Activated CD4-positive, alpha-beta T cell treated with anti-CD3 and anti-CD28 coated beads, Interleukin-2, amount 50 U/mL, for 4 hours (primary cell): ENCODE measurements around the gene ASB11.
A peak's percentile ranks its signal among the peaks of the same experiment; 100 is the strongest.
"Not testable (repeated sequence)": the region's sequence is repeated elsewhere in the genome, so short reads cannot be mapped to it uniquely, and the experiment has no call there.

Experiments used
- DNase-seq, 2 experiments: peaks; one replicate each; pipeline ENCODE4 v3.0.0-alpha.2; 2020

The ASB11 gene

DNA sequence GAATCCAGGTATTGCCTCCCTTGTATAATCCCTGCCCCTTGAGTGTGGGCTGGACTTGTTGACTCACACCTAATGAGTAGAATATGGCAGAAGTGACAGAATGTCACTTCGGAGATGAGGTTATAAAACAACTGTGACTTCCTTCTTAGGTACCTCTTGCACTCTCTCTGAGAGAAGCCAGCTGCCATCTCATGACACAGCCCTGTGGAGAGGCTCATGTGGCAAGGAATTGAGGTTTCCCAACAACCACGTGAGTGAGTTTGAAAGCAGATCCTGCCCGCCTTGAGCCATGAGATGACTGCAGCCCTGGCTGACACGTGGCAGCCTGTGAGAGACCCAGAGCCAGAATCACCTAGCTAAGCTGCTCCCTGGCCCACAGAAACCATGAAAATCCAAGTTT is 13.5 kb downstream of the ASB11 start:
- DNase-seq = no peak

DNA sequence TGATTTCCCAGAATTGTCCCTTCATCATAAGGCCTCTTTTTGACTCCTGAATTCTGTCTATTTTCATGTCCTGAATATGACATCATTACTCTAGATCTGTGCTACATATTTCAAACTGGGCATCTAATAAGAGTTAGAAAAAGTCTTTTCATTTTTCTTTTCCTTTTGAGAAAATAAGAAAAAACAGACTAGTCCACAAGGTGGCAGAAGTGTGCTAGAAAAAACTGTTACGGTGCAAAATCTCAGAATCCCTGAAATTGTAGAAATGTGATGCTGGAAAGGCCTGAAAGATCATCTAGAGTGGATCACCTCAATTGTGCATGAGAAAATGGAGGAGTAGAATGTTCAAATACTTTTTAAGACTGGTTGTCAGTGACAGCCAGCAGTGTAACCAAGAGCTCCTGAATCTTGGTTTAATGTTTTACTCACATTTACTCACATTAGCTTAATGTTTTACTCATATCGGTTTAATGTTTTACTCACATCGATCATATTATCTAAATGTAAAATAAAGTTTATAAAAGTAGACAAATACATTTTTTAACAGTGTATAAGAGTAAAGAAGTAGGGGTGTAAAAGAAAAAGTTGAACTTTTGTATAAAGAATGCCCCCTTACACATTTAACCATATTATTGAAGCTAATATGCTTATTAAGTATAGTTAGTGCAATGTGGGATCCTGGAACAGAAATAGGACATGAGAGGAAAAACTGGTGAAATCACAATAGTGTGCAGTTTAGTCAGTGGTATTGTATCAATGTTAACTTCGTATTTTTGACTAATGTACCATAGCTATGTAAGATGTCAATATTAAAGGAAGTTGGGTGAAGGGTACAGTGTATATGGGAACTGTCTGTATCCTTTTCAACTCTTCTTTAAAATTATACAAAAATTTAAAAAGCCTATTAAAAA is 15.2 kb downstream of the ASB11 start:
- DNase-seq = no peak

DNA sequence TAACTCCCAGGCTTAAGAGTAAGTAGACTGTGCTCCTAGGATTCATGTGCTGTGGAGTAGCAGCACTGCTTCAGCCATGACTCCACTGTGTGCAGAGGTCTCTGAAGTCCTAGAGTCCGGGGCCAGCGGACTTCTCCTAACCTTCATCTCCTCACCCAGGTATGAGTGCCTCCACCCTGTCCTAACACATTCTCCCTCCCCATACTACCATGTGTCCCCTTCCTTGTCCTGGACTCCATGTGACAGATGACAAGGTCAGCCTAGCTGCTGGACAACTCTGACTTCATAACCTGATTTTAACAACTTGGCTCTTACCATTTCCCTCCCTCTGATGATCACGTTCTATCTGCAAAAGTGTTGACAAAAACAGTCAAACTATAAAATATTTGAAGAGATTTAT is 16.7 kb downstream of the ASB11 start:
- no peak for DNase-seq

DNA sequence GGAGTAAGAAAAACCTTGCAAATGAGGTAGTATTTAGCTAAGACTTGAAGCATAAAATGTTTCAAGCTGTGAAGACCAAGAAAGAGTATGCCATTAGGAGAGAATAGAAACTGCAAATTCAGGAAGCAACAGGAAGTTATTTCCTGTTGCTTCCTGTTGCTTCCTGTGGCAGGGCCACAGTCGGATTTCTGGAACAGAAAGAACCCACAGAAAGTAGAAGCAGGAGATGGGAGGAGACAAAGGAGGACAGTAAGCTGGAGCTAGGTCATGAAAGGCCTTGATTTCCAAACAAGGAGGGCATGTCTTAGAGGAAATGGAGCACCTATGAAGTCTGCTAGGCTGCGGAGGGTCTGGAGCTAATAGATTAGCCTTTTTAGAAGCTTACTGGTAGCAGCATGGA is 17.2 kb downstream of the ASB11 start:
- DNase-seq = no peak

DNA sequence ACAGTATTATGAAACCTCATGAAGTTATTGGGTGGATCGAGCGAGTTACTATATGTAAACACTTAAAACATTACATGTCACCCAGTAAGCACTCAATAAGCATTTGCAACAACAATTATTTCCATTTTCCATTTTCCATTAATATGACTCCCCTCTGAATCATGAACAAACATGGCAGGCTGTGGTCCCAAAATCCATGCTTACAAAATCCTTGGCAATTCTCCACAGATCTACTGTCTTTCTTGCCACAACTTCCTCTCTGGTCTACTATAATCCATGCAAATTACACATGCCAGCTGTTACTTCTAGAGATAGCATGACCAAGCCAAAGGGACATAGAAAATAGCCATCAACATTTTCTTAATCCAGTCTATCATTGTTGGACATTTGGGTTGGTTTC is 22.0 kb downstream of the ASB11 start:
- DNase-seq = no peak

DNA sequence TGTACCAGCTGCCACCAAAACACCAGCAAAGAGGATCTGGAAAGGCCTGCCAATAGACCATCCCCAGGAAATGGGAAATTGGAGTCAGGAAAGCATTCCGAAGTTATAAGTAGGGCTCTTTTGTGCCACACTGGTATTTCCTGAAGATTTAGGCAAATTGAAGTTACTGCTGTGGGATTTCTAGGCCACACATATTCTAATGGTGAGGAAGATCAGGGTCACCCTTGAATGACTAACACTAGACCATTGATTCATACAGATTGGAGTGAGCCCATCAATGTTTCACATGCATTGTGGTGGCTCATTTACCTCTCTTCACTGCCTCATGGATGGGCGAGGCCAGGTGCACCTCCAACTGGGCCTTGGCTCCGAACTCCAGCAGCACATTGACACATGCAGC is 22.6 kb downstream of the ASB11 start:
- DNase-seq = no peak

DNA sequence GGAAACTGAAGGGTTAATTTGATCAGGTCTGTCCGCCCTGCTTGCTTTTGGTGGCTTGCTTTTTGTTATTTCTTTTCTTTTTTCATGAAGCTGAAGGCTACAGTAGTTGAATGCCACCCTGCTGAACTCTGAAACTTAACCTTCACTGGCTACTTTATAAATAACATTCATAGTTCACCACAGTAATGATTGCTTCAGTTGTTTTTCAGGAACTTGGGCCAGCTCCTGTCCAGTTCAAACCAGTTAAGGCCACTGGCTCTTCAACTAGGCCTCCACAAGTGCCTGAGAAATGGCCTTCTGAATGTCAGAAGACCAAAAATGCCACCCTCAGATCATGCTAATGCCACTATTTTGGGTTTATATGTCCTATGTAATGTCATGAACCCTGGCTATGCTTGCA is 37.8 kb downstream of the ASB11 start:
- no peak for DNase-seq

DNA sequence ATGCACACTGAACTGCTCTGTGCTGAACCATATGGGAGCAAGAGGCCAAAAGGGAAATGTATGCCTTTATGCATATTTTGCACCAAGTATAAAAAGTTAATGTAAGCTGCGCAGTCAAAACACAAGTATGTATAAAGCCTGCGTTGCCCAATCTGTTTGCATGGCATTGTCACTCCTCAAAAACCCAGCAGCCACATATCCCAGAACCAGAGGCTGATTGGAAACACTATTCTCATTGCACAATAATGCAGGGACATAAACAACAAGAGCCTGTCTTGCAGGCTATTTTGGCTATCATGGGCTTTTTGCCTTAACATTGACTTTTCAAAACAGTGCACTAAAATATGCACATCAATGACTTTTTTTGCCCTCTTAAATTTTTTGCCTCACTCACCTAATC is 40.5 kb downstream of the ASB11 start:
- no peak for DNase-seq

DNA sequence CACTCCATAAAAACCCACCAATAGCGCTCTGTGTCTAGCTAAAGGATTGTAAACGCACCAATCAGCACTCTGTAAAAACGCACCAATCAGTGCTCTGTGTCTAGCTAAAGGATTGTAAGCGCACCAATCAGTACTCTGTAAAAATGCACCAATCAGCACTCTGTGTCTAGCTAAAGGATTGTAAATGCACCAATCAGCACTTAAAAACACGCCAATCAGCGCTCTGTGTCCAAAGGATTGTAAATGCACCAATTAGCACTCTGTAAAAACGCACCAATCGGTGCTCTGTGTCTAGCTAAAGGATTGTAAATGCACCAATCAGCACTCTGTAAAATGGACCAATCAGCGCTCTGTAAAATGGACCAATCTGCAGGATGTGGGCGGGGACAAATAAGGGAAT is 42.2 kb downstream of the ASB11 start:
- not testable (repeated sequence) for DNase-seq

DNA sequence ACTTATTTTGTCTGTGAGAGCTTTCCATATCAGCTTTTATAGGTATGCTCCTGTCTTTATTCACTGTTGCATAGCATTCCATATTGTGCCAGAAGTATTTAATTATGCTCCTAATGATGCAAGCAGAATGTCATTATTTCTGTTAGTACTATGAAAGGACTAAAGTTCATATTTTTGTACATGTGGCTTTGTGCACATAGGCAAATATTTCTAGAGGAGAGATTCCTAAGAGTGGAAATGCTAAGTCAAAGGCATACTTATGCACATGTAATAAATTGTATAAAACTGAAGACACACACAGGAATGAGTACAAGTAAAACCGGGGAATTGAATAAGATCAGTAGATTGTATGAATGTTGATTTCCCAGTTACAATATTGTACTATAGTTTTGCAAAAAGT is 43.7 kb downstream of the ASB11 start:
- no peak for DNase-seq

DNA sequence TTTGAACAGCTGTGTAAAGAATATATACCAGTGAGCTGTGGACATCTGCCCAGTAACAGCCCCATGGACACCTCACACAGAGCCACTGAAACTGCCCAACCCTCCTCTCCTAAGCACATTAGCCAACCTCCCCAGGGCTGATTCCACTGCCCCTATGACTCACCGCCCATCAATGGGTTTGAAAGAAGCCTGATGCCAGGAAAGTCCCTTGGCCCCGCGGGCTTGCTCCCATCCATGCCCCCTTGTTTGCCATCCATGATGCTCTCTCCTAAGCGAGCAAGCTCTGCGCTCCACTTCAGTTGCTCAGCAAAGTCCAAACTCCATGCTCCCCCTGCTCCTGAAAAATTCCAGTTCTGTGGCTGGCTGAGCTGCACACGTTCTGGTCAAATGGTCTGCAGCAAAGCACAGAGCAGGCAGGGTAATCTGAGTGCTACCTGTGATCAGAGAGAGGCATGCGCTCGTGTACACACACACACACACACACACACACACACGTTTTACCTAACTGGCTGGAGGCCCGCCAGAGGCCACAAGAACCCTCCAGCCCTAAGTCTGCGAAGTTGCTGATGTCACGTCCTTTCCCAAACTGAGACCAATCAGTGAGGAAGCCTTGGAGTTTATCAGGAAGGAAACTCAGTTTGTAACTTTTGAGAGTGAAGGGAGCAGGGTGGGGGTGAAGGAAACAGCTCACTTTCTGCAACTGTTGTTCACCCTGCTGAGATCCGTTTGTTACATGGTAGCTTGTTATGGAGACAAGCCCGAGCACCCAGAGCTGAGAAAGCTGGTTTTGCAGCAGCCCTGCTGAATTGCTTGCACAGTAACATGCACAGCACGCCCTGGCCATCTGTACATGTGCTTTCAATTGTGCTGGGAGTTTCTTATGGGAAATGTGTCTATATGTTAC is 45.6 kb downstream of the ASB11 start, which contains the start of gene ASB9:
TSS of gene ASB9 (minus strand) at position 466 of the 904 bp plus-strand sequence. CDS start at position 257, 209 bp downstream.
- DNase-seq = no peak

DNA sequence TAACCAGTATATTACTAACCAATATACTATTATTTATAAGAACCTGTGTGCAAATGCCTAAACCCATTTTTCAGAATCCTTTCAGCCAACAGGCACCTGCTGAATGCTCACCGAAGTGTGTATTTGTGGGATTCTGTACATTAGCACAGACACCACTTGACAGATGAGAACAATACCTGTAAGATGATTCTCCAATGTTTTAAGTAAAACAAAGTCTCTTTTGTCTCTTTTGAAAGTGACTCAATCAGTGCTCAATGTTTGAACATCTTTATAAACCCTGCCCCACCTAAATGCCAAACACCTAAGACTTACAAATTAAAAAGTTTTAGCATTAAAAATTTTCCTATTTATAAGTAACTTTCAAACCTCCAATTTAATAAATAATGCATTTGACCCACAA is 46.3 kb downstream of the ASB11 start:
- no peak for DNase-seq

DNA sequence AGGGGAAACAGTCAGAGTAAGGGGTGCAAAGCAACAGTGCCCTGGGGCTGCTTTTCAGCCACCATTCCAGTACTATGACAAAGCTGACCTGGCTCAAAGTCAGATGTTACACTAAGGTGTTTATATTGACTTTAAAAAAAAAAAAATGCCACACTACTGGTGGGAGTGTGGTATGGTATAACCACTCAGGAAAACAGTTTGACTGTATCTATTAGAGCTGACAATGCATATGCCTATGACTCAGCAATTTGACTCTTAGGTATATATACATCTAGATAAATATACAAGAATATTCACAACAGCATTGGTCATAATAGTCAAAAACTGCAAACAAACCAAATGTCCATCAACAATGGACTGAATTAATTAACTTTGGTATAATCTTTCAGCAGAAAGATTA is 60.6 kb downstream of the ASB11 start:
- no peak for DNase-seq

DNA sequence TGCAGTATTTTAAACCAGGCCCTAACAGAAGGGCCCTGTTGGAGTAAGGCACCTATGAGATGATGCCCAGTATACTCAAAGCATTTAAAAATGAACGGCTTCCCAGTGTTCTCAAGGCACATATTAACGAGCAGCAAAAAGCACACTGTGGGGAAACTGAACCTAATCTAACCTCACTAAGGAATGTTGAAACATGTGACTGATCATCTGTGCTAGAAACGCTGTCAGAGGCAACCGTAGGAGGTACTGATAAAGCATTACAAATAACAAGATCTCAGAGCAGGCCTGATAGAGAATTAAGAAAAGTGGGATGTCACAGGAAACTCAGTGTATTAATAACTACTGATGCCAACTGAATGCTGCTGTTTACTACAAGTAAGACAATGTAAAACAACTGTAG is 69.5 kb downstream of the ASB11 start:
- no peak for DNase-seq

DNA sequence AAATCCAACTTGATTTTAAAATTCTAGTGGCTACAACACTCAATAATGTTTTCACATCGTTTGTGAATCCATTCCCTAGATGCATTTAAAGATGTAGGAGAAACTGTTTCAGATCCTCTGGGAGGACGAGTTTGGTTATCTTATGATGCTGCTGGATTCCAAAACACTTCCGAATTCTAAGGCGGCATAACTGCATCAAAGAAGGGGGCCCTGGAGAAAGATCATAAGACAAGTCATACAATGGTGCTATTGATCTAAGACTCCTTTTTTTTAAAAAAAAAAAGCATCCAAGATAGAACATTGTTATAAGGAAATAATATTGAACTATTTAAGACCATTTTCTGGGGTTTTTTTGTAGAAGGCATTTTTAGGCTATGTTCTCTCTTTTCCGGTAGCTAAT is 71.0 kb downstream of the ASB11 start:
- DNase-seq = no peak

DNA sequence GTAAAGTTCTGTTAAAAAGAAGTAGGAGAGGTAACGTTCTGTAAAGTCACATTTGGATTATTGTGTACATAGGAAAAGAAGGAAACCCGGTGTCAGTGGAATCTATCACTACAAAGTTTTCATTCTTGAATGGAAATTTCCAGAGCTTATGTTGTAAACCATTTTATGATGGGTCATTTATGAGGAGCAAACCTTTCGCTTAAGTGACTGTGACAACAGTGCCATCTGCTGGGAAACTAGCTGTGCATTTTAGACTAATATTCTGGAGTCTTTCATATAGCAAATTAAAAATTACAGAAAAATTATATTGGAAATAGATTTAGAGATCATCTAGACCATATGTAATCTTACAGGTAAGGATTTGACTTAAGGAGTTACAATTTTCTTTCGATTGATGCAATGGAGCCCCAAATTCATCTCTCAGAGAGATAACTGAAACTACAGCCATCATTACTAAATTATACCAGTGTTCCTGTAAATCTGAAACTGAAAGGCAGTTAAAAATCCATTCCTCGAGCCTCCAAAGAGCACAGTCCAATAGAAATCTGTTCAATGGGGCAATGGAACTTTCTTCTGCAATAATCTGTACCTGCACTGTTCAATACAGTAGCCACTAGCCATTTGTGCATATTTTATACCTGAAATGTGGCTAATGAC is 72.4 kb downstream of the ASB11 start:
- peak; percentile 41 to 42 for DNase-seq

DNA sequence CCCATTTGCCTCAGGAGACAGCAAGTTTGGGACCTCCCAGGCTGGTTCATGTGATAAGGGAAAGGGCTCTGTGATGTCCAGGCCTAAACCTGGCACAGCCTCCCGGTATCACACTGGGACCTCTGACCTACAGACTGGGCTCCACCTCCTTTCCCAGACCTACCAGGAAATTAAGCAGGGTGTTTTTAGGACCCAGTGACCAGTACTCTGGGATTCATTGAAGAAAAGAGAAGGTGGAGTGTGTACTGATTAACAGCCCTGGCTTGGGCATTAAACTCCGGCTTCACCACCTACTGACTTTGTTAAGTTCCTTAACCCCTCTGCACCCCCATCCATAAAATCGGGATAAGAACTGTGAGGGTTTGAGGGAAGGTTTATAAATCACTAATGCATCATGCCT is 74.1 kb downstream of the ASB11 start:
- no peak for DNase-seq

DNA sequence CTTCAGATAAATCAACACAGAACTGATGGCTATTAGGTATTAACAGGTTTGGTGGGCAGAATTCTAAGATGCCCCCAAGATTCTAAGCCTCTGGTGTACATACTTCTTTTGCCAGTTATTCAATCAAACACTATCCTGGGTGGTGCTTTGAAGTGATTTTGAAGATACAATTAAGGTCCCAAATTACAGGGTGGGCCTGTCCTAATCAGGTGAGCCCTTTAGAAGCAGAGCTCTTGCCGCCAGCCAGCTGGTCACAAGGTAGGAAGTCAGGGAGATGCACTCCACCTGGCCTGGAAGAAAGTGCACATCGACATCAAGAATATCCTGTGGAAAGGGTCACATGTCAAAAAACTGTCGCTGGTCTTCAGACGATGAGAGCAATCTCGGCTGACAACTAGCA is 75.0 kb downstream of the ASB11 start:
- no peak for DNase-seq

DNA sequence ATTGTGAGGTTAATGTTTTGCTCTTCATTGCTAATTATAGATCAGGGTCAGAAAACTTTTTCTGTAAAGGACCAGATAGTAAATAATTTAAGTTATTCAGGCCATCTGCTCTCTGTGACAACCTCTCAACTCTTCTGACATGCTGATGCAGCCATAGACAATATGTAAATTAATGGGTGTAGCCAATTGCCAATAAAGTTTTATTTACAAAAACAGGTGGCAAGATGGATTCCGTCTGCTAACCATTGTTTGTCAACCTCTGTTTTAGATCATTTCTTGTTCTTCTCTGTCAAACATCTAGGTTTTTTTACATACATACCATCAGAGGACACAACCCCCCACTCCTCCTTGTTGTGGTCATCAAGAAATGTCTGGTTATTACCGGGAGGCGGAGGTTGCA is 79.3 kb downstream of the ASB11 start:
- DNase-seq = no peak

DNA sequence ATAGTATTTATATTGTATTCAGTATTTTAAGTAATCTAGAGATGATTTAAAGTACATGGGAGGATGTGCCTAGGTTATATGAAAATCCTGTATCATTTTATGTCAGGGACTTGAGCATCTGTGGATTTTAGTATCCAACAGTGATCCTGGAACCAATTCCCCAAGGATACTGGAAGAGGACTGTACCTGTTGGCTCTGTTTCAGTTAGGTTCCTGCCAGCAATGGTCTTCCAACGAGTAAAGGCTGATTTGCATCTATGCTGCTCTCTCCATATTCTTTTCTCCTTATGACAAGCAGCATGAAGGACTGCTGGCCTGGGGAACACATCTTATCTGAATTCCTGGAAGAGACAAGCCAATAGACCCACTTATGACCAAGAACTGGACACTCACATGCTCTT is 80.4 kb downstream of the ASB11 start:
- DNase-seq = no peak

DNA sequence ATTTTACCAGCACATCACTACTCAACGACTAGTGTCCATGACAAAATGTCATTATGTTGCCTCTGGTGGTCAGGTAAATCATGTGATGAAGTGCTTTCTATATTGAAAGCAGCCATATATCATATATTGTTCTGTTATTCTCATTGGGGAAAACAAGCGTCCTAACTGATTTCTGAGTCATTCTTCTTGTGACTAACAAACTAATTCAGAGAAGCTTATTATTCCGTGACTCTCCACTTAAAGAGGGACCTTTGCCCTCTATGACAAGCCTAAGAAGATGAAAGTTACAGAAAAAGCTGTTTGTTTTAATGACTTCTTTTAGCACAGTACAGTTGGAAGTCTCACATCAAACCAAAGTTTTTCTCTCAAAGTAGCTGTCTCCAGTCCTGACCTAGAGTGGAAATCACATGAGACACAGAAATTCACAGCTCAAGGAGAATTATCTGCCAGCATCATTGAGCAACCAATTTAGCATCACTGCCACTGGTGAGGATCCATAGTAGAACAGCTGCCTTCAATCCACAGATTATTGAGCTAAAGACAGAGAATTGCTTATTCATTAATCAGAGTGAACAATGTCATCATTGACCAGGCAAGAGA is 81.9 kb downstream of the ASB11 start:
- DNase-seq = no peak
